ENCODE results near the gene MACROD2. TPM values are rescaled to one million over a fixed set of nuclear protein-coding genes. Genes with fewer than 3 reads are reported as not detected.

MACROD2 gene
- total RNA-seq, 1 donor from 2014 or later: 2.4 TPM

- H3K4me1 ChIP-seq (ENCODE audit: insufficient read depth, low read length): no peaks in the 10 kb centered on the region
- H3K9me3 Mint-ChIP-seq (ENCODE audit: unreplicated experiment): no peaks in the 10 kb centered on the region
- H3K4me1 Mint-ChIP-seq (ENCODE audit: low read depth, unreplicated experiment): no peaks in the 10 kb centered on the region
- H2AFZ ChIP-seq (ENCODE audit: low read depth, low read length): no peak overlapping the region
- H3K4me2 ChIP-seq (ENCODE audit: low read length): no peak overlapping the region
- TF ChIP-seq EZH2 (IDR thresholded peaks at IDR 0.05; ENCODE audit: insufficient read depth, low read length): no peak
- TF ChIP-seq CTCF (IDR thresholded peaks at IDR 0.05; ENCODE audit: insufficient read depth, low read depth, low read length): no peak
- H4K20me1 ChIP-seq (ENCODE audit: insufficient read depth, low read length): no peaks in the 10 kb centered on the region
- no peaks in the 10 kb centered on the region for H3K79me2 ChIP-seq (ENCODE audit: insufficient read depth, low read length)
- no peaks in the 10 kb centered on the region for H3K27me3 ChIP-seq (ENCODE audit: insufficient read depth, low read length)
- H3K4me3 Mint-ChIP-seq (ENCODE audit: unreplicated experiment): no peak overlapping the region
- H3K36me3 ChIP-seq (ENCODE audit: insufficient read depth, low read length): no peaks in the 10 kb centered on the region
- H3K27ac Mint-ChIP-seq (ENCODE audit: unreplicated experiment): no peak overlapping the region
- peaks cover 2% of the 10 kb centered on the region for H3K9me3 ChIP-seq (ENCODE audit: insufficient read depth, low read depth, low read length)
- H3K36me3 Mint-ChIP-seq (ENCODE audit: low read depth, unreplicated experiment): no peaks in the 10 kb centered on the region
- FAIRE-seq: no peak
- no peak overlapping the region for H3K4me3 ChIP-seq (ENCODE audit: insufficient read depth, low read depth, low read length)
- peaks cover 3% of the 10 kb centered on the region for H3K27me3 Mint-ChIP-seq (ENCODE audit: low read depth, unreplicated experiment)
- no peak overlapping the region for H3K27ac ChIP-seq (ENCODE audit: low read depth, low read length)
- H3K9ac ChIP-seq (ENCODE audit: low read length): no peak overlapping the region
- no peak for DNase-seq (ENCODE audit: low read depth)
These were observed 1899.8 kb downstream of the MACROD2 start for GRCh38 chr20:15895126-15895525.

GRCh38 chr20:15895560-15896084, 1900.3 kb downstream of the MACROD2 start:
- Mint-ChIP-seq H3K27ac (ENCODE audit: unreplicated experiment) (no peak overlapping the region), H3K36me3 (ENCODE audit: low read depth, unreplicated experiment) (no peaks in the 10 kb centered on the region), H3K4me1 (ENCODE audit: low read depth, unreplicated experiment) (no peaks in the 10 kb centered on the region), H3K4me3 (ENCODE audit: unreplicated experiment) (no peak overlapping the region), H3K27me3 (ENCODE audit: low read depth, unreplicated experiment) (peaks cover 3% of the 10 kb centered on the region), H3K9me3 (ENCODE audit: unreplicated experiment) (no peaks in the 10 kb centered on the region)
- no peaks in the 10 kb centered on the region for H4K20me1 ChIP-seq (ENCODE audit: insufficient read depth, low read length)
- TF ChIP-seq EZH2 (IDR thresholded peaks at IDR 0.05; ENCODE audit: insufficient read depth, low read length) (no peak), CTCF (IDR thresholded peaks at IDR 0.05; ENCODE audit: insufficient read depth, low read depth, low read length) (no peak)
- DNase-seq (ENCODE audit: low read depth) (no peak), FAIRE-seq (no peak)
- H3K9ac ChIP-seq (ENCODE audit: low read length): no peak overlapping the region
- H3K36me3 ChIP-seq (ENCODE audit: insufficient read depth, low read length): no peaks in the 10 kb centered on the region
- H3K4me1 ChIP-seq (ENCODE audit: insufficient read depth, low read length): no peaks in the 10 kb centered on the region
- H3K9me3 ChIP-seq (ENCODE audit: insufficient read depth, low read depth, low read length): peaks cover 2% of the 10 kb centered on the region
- H3K79me2 ChIP-seq (ENCODE audit: insufficient read depth, low read length): no peaks in the 10 kb centered on the region
- no peak overlapping the region for H3K4me3 ChIP-seq (ENCODE audit: insufficient read depth, low read depth, low read length)
- H3K27ac ChIP-seq (ENCODE audit: low read depth, low read length): no peak overlapping the region
- H3K27me3 ChIP-seq (ENCODE audit: insufficient read depth, low read length): no peaks in the 10 kb centered on the region
- H3K4me2 ChIP-seq (ENCODE audit: low read length): no peak overlapping the region
- no peak overlapping the region for H2AFZ ChIP-seq (ENCODE audit: low read depth, low read length)

- no peaks in the 10 kb centered on the region for H3K4me1 Mint-ChIP-seq (ENCODE audit: low read depth, unreplicated experiment)
- no peaks in the 10 kb centered on the region for H3K27me3 Mint-ChIP-seq (ENCODE audit: low read depth, unreplicated experiment)
- no peak overlapping the region for H3K9ac ChIP-seq (ENCODE audit: low read length)
- H2AFZ ChIP-seq (ENCODE audit: low read depth, low read length): no peak overlapping the region
- H3K27ac ChIP-seq (ENCODE audit: low read depth, low read length): no peak overlapping the region
- H3K36me3 ChIP-seq (ENCODE audit: insufficient read depth, low read length): no peaks in the 10 kb centered on the region
- H3K4me2 ChIP-seq (ENCODE audit: low read length): no peak overlapping the region
- H3K4me3 ChIP-seq (ENCODE audit: insufficient read depth, low read depth, low read length): no peak overlapping the region
- H3K4me3 Mint-ChIP-seq (ENCODE audit: unreplicated experiment): no peak overlapping the region
- H3K79me2 ChIP-seq (ENCODE audit: insufficient read depth, low read length): no peaks in the 10 kb centered on the region
- H3K9me3 ChIP-seq (ENCODE audit: insufficient read depth, low read depth, low read length): no peaks in the 10 kb centered on the region
- DNase-seq (ENCODE audit: low read depth): no peak
- H3K4me1 ChIP-seq (ENCODE audit: insufficient read depth, low read length): no peaks in the 10 kb centered on the region
- no peaks in the 10 kb centered on the region for H4K20me1 ChIP-seq (ENCODE audit: insufficient read depth, low read length)
- H3K27me3 ChIP-seq (ENCODE audit: insufficient read depth, low read length): no peaks in the 10 kb centered on the region
- FAIRE-seq: no peak
- TF ChIP-seq CTCF (IDR thresholded peaks at IDR 0.05; ENCODE audit: insufficient read depth, low read depth, low read length) (no peak), EZH2 (IDR thresholded peaks at IDR 0.05; ENCODE audit: insufficient read depth, low read length) (no peak)
- no peaks in the 10 kb centered on the region for H3K9me3 Mint-ChIP-seq (ENCODE audit: unreplicated experiment)
- H3K36me3 Mint-ChIP-seq (ENCODE audit: low read depth, unreplicated experiment): no peaks in the 10 kb centered on the region
- no peak overlapping the region for H3K27ac Mint-ChIP-seq (ENCODE audit: unreplicated experiment)
These were observed 1904.7 kb downstream of the MACROD2 start for GRCh38 chr20:15899967-15900366.
